GM18511 (cell line): ENCODE measurements around the gene AGL.
A peak's percentile ranks its signal among the peaks of the same experiment; 100 is the strongest.
"Not testable (repeated sequence)": the region's sequence is repeated elsewhere in the genome, so short reads cannot be mapped to it uniquely, and the experiment has no call there.

Experiments used
- ATAC-seq: cut with Tn5 transposase; IDR thresholded peaks from one replicate; pipeline ENCODE4 v1.9.1; 2021; ENCODE audit warnings: mild to moderate bottlenecking, moderate library complexity; ENCODE audit not compliant: unreplicated experiment

Gene AGL

GRCh38 chr1:99935534-99935933 is 85.4 kb downstream of the AGL start:
- no peak for ATAC-seq

GRCh38 chr1:99936071-99936470 is 85.9 kb downstream of the AGL start:
- ATAC-seq, result no peak

DNA sequence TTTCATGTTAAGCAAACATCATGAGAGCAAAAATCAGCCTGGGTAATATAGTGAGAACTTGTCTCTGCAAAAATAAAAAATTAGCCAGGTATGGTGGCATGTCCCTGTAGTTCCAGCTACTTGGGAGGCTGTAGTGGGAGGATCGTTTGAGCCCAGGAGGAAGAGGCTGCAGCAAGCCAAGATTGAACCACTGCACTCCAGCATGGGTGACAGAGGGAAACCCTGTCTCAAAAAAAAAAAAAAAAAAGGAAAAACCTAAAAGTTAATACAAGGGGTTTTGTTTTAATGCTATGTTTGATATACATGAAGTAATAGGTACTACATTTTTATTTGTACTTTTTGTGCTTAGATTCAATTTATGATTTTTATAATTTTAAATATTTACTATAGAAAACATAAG is 92.6 kb downstream of the AGL start:
- no peak for ATAC-seq

DNA sequence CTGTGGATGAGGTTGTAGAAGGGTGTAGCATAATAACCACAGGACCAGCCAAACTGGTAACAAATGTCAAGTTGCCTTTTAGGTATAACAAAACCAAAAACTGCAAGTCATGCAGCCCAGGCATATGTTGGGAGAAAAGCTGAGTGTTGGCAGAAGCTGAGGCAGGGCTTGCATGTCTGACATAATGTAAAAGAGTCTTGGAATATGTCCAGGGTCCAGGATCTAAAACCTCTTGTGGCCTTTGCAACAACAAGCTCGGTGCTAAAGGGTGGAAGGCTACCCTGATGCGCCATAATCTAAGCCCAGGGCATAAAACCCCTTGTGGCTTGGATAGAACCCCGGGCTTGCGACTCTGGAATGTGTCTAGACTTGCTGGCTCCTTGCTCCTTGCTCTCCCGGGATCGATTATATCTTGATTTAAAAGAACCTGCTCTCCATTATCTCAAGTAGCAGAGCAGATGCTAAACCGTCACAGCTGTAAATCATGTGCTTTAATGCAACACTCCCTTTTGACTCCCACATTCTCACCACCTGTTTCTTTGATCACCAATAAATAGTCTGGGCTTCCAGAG is 93.1 kb downstream of the AGL start:
- no peak for ATAC-seq

DNA sequence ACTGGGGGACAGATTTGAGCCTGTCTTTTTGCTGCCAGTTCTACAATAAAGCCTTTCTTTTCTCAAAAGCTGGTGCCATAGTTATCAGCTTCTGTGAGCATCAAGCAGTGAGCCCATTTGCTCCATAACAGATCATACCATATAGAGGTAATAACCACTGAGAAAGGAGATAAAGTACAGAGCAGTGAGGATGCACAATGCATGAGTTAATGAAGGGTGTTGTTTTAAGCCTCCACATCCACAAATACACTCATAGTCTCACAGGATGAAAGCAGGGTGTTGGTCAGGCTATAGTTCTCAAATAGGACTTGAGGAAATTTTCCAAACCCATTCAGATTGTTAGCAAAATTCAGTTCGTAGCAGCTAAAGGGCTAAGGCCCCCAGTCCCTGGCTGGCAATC is 94.0 kb downstream of the AGL start:
- ATAC-seq, result no peak

GRCh38 chr1:99945174-99945573 is 95.0 kb downstream of the AGL start:
- no peak for ATAC-seq

- no peak for ATAC-seq
Measured at GRCh38 chr1:99950486-99950885, 100.3 kb downstream of the AGL start.

DNA sequence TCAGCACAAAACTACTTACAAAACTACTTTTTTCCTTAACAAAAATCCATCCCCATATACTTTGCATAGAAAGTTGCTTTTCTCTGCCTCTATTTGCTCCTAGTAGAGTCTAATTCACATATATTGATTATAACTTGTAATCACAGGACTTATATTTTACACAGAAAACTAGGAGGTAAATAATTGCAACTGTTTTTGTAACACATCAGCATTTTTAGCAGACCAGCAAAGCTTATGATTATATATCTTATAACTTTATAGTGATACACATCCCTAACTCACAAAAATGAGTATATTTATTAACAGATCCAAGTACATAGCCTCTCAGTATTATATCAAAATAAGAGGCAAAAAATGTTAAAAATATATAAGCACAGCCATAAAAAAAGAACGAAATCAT is 102.4 kb downstream of the AGL start:
- no peak for ATAC-seq

DNA sequence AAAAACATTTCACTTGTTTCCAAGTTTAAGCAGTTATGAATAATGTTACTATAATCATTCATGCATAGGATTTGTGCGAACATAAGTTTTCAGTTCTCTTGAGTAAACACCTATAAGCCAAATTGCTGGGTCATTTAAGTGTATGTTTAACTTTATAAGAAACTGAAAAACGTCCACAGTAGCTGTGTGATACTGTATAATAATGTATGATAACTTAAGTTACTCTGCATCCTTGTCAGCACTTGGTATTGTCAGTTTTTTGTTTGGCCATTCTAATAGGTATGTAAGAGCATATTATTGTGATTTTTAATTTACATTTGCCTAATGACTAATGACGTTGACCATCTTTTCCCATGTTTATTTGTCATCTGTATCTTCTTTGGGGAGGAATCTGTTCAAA is 105.2 kb downstream of the AGL start:
- ATAC-seq, result no peak

DNA sequence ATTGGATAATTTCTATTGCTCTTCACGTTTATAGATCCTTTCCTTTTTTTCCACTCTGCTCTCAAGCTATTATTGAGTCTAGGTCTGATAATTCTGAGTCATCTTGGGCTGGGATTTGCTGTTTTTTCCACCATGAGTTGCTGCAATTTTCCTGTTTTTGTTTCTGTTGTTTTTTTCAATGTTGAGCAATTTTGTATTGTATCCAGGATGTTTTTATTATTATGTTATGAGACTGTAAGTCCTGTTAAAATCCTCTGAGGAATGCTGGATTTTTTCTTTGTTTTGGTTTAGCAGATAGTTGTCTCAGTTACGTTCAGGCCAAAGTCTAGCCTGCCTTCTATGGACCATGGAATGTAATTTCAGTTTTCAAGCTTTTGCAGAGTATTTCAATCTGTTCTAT is 106.6 kb downstream of the AGL start:
- no peak for ATAC-seq

DNA sequence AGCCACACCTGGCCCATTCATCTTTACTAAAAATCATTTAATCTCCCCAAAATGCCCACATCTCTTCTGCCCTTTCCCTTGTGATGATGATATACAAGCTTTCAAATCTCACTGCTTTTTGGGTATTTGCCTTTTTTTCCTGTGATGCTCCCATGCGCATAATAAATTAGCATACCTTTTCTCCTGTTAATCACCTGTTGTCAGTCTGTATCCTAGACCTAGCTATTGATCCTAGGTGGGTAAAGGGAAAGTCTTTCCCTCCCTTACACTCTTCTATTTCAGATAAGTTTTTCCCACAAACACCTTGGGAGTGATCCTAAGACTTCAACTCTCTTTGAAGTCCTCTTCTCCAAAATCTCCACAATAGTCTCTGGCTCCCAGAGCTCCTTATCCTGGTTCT is 107.7 kb downstream of the AGL start:
- no peak for ATAC-seq

- not testable (repeated sequence) for ATAC-seq
Measured at GRCh38 chr1:99959189-99959705, 109.1 kb downstream of the AGL start.

GRCh38 chr1:99960260-99960659 is 110.1 kb downstream of the AGL start:
- not testable (repeated sequence) for ATAC-seq

DNA sequence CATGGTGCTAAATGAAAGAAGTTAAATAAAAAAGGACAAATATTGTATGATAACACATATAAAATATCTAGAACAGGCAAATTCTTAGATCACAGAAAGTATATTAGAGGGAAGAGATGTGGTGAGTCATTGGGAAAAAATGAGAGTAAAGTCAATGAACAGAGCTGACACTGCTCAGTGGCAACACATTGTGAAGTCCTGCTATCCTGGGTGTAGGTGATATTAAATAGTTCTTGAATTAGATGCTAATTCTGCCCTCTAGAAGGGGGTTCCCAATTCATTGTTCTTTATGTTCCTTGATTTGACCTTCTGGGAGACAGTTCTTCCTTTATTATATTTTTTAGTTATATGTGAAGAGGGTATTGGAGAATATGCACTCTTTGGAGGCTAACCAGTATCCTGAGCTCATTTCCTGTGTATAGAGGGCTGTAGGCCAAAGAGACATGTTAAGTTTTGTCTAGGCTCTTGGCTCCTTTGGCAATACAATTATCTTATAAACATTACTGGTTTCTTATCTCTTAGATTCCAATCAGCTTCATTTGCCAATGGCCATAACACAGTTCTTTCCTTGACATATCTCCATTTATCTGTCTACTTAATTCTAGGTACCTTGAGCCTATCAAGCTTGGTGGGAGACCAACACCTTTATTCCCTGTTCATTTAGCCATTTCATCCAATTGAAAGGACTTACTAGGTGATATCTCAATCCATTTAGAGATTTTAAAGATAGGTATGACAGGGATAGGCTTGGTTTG is 113.1 kb downstream of the AGL start:
- no peak for ATAC-seq

- ATAC-seq, result no peak
Measured at GRCh38 chr1:99964806-99965205, 114.6 kb downstream of the AGL start.

DNA sequence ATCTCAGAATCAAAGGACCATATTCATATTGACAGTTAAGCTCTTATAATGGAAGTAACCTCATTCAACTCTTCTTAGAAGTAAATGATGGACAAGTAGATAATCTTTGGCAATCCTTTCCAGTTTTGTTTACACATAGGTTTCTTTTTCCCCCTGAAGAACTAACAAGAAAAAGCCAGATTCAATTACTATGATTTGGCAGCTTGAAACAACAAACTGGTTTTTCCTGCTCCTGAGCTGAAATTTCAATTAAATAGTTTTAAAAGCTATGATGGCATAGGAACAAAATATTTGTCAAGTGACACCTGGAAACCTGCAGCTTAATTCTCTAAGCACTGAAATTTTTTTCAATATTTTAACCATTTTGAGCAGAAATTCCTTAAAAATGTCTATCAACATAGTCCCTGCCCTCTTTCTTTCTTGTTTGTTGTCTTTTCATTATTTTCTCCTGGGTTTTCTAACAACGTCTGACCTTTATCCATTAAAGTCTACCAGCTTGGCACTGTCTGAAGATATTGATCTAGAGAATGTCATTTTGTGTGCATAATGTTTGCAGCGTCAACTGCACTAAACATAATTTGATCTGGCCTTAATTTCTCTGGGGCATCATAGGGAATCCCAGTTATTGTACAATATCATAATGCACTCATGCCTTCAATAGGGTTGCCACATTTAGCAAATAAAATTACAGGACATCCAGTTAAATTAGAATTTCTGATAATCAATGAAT is 115.7 kb downstream of the AGL start:
- ATAC-seq, result no peak

GRCh38 chr1:99968214-99968613 is 118.1 kb downstream of the AGL start:
- no peak for ATAC-seq

- peak; percentile 10 for ATAC-seq
Measured at GRCh38 chr1:99969260-99969728, 119.1 kb downstream of the AGL start.

DNA sequence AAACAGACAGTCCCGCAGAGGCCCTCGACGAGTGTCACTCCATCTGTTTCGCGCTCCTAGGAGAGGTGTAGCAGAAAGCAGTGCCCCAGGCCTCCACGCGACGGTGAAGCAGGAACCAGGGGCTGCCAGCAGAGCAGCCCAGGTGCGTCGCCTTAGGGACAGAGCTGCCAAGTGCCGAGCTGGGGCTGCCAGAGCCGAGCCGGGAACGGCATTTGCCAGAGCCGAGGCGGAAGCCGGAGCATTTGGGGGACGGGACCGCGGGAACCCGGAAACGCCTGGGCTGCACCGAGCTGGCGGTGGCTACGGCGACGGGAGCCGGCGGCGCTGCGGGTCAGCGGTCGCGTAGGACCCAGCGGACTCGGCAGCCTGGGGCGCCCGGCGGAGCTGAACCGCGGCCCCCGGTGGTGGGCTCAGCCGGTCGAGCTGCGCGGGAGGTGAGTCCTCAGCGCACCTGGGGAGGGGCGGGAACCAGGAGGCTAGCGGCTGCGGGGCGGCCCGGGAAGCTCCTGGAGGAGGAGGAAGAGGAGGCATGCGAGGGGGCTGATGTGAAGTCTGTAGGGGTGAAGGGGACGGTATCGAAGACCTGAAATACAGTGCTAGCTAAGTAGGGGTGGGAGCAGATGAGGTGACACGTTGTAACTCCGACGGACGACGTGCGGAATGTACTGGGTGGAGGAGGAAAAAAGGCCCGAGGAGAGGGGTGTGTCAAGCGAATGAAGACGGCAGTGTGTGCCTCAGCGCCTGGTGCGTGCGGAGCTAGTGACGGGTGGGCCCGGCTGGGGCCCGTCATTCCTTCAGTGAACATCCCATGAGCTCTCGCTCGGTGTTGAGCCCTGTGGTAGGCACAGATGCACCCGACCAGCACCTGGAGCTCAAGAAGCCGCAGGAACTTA is 119.8 kb downstream of the AGL start, which contains the start of gene SLC35A3:
SLC35A3 (plus strand) TSS at position 268 of the 893 bp plus-strand sequence. CDS start 23,559 bp downstream, outside the sequence.
- peak; percentile 90 for ATAC-seq

DNA sequence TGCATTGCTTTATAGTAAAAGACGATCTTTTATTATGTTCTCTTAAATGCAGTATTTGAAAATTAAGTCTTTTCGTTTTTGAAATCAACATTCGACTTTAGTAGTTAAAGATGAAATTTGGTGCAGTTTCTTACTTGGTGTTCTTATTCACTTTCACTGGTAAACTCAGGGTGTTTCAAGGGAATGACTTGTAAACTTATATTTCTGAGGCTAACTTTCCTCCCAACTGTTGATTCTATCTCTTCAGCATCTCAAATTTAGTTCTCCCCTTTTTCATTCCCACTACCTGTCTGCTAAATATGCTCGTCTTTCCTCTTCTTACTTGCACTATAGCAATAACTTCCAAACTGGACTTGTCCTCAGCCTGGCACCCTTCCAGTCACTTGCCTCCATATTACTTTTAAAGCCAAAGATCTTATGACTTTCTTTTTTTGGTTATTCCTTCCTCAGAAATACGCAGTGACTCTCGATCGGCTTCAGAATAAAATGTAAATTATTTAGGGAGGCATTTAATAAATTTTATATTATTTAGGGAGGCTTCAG is 120.6 kb downstream of the AGL start:
- no peak for ATAC-seq
